ENCODE results near the gene USP3.

Gene USP3

GRCh38 chr15:63499611-63500010 is 4.8 kb upstream of the USP3 start:
- no peak for TF ChIP-seq TCF12 (IDR thresholded peaks at IDR 0.05; ENCODE audit: low read depth)
- no peak for TF ChIP-seq NFIC (IDR thresholded peaks at IDR 0.05)

- TF ChIP-seq EP300 (IDR thresholded peaks at IDR 0.05; ENCODE audit: borderline replicate concordance) (no peak), CREB1 (IDR thresholded peaks at IDR 0.05; ENCODE audit: low read depth) (no peak), ZBTB7A (IDR thresholded peaks at IDR 0.05; ENCODE audit: low read depth) (no peak), TAF1 (IDR thresholded peaks at IDR 0.05; ENCODE audit: low read depth) (no peak), YY1 (IDR thresholded peaks at IDR 0.05; ENCODE audit: low read depth) (no peak), REST (IDR thresholded peaks at IDR 0.05; ENCODE audit: low read depth) (no peak), EGR1 (IDR thresholded peaks at IDR 0.05) (no peak), CEBPB (IDR thresholded peaks at IDR 0.05) (no peak), FOXM1 (IDR thresholded peaks at IDR 0.05; ENCODE audit: borderline replicate concordance, low read depth) (no peak), USF1 (IDR thresholded peaks at IDR 0.05) (no peak), MAX (IDR thresholded peaks at IDR 0.05) (no peak), TCF12 (IDR thresholded peaks at IDR 0.05; ENCODE audit: low read depth) (no peak), TEAD4 (IDR thresholded peaks at IDR 0.05) (no peak), NFIC (IDR thresholded peaks at IDR 0.05) (no peak), RAD21 (IDR thresholded peaks at IDR 0.05; ENCODE audit: low read depth) (no peak)
These were observed 3.8 kb upstream of the USP3 start for GRCh38 chr15:63500265-63501250.

DNA sequence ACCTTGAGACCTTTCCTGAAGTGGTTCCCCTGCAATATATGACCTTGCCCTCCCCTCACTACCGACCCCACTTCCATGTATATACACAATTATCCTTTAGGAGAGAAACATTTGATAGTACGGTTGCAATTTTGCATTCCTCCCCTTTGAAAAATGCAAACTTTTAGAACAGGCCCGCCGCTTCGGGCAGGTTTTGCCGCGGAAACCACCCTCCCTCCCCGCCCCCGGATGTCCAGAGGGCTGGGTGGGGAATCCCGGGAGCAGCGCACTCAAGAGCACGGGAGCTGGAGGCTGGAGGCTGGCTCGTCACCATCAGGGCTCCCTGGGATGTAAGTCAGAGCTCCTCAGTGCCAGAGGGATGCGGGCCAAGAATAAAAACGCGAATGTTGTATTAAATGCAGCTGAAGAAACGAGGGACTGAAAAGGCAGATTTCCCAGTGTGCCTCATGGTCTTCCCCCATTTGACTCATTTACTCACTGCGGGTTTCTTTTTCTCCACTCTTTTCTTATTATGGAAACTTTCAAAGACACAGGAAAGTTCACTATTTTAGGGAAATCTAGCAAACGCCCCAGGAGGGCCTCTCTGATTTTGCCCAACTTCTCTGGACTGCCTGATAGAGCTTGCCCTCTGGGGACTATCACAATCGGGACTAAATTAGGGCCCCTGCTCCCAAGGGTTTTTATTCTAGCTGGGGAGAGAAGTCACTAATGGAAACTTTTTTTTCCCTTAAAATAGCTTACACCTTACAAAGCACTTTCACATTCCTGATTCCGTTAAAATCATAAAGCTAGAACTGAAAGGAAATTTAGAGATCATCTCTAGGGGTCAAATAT is 2.9 kb upstream of the USP3 start:
- TF ChIP-seq RAD21 (IDR thresholded peaks at IDR 0.05; ENCODE audit: low read depth) = no peak
- no peak for TF ChIP-seq ZBTB7A (IDR thresholded peaks at IDR 0.05; ENCODE audit: low read depth)
- TF ChIP-seq CREB1 (IDR thresholded peaks at IDR 0.05; ENCODE audit: low read depth) = no peak
- no peak for TF ChIP-seq NFIC (IDR thresholded peaks at IDR 0.05)
- TF ChIP-seq FOXM1 (IDR thresholded peaks at IDR 0.05; ENCODE audit: borderline replicate concordance, low read depth) = no peak
- TF ChIP-seq USF1 (IDR thresholded peaks at IDR 0.05) = no peak
- no peak for TF ChIP-seq TAF1 (IDR thresholded peaks at IDR 0.05; ENCODE audit: low read depth)
- no peak for TF ChIP-seq EP300 (IDR thresholded peaks at IDR 0.05; ENCODE audit: borderline replicate concordance)
- TF ChIP-seq REST (IDR thresholded peaks at IDR 0.05; ENCODE audit: low read depth) = no peak
- no peak for TF ChIP-seq CEBPB (IDR thresholded peaks at IDR 0.05)
- TF ChIP-seq EGR1 (IDR thresholded peaks at IDR 0.05) = no peak
- no peak for TF ChIP-seq TEAD4 (IDR thresholded peaks at IDR 0.05)

DNA sequence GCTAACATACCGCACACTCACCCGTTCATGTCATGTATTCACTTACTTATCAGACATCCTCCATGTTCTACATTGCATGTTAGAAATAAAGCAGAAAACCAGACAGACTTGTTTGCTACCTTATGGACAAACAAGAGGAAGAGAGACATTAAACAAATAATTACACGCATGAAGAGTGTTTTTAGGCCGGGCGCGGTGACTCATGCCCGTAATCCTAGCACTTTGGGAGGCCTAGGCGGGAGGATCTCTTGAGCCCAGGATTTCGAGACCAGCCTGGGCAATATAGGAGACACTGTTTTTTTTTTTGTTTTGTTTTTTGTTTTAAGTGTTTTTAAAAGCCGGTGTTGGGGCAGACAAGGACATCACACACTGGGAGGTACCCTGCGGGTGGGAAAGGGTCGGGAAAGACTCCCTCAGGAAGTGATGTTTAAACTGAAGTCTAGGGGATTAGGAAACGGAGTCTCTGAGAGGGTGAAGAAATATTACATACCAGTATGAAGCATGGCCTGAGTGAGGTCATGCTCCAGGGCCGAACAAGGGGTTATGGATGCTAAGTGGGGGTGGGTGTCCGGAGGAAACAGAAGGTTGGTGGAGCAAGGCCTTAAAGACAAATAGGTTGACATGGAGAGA is 2.1 kb upstream of the USP3 start:
- TF ChIP-seq TCF12 (IDR thresholded peaks at IDR 0.05; ENCODE audit: low read depth) = no peak
- TF ChIP-seq RAD21 (IDR thresholded peaks at IDR 0.05; ENCODE audit: low read depth) = no peak
- TF ChIP-seq FOXM1 (IDR thresholded peaks at IDR 0.05; ENCODE audit: borderline replicate concordance, low read depth) = no peak
- TF ChIP-seq REST (IDR thresholded peaks at IDR 0.05; ENCODE audit: low read depth) = no peak
- TF ChIP-seq EGR1 (IDR thresholded peaks at IDR 0.05) = no peak
- no peak for TF ChIP-seq TEAD4 (IDR thresholded peaks at IDR 0.05)
